Sigmoid colon (tissue), 4 donors: ENCODE data around the gene TNNC1.

Experiments
- POLR2A ChIP-seq, 2 donors: fragments of 450-650 bp; IDR thresholded peaks; one replicate each; pipeline ENCODE4 v1.6.1; 2016; ENCODE audit warnings: antibody characterized with exemption in 2 of 2, mild to moderate bottlenecking in 2 of 2, moderate library complexity in 2 of 2
- POLR2AphosphoS5 ChIP-seq, 4 donors: sonication (generic); formaldehyde crosslinking; IDR thresholded peaks; one replicate each; pipeline ENCODE4 v1.6.1; 2017; ENCODE audit warnings: antibody characterized with exemption in 4 of 4
- TF ChIP-seq, protein P1 (sequence below), 4 experiments: fragments of 450-650 bp in 3 of 4; fragments of 200-600 bp in 1 of 4; IDR thresholded peaks; one replicate each; pipeline ENCODE4 v1.5.1; 2016 to 2019; ENCODE audit warnings: antibody characterized with exemption in 4 of 4, mild to moderate bottlenecking in 3 of 4, moderate library complexity in 2 of 4

GRCh38 chr3:52468336-52468735 is 14.5 kb upstream of the TNNC1 start:
- no peak for TF ChIP-seq POLR2A (IDR thresholded peaks at IDR 0.05)
- no peak for TF ChIP-seq POLR2AphosphoS5 (IDR thresholded peaks at IDR 0.05)
- TF ChIP-seq, protein P1, sequence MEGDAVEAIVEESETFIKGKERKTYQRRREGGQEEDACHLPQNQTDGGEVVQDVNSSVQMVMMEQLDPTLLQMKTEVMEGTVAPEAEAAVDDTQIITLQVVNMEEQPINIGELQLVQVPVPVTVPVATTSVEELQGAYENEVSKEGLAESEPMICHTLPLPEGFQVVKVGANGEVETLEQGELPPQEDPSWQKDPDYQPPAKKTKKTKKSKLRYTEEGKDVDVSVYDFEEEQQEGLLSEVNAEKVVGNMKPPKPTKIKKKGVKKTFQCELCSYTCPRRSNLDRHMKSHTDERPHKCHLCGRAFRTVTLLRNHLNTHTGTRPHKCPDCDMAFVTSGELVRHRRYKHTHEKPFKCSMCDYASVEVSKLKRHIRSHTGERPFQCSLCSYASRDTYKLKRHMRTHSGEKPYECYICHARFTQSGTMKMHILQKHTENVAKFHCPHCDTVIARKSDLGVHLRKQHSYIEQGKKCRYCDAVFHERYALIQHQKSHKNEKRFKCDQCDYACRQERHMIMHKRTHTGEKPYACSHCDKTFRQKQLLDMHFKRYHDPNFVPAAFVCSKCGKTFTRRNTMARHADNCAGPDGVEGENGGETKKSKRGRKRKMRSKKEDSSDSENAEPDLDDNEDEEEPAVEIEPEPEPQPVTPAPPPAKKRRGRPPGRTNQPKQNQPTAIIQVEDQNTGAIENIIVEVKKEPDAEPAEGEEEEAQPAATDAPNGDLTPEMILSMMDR (IDR thresholded peaks at IDR 0.05), result no peak
